Activated gamma-delta T cell treated with Interleukin-2 at 50 U/mL for 16 hours (primary cell): ENCODE data around the gene SEMA4B.

ENCODE experiments used
- DNase-seq: peaks from one replicate; pipeline ENCODE4 v3.0.0-alpha.2; 2020

SEMA4B gene

GRCh38 chr15:90207252-90207651 lies 6.1 kb downstream of the SEMA4B start:
- DNase-seq, result no peak

- DNase-seq, result no peak
These were observed 7.2 kb downstream of the SEMA4B start for GRCh38 chr15:90208356-90208755.

- DNase-seq, result no peak
These were observed 8.5 kb downstream of the SEMA4B start for GRCh38 chr15:90209591-90209990.

GRCh38 chr15:90210593-90210992 lies 9.5 kb downstream of the SEMA4B start:
- DNase-seq, result no peak

GRCh38 chr15:90211009-90211408 lies 9.9 kb downstream of the SEMA4B start:
- no peak for DNase-seq

- no peak for DNase-seq
These were observed 10.5 kb downstream of the SEMA4B start for GRCh38 chr15:90211440-90212143.

GRCh38 chr15:90212221-90213098 lies 11.3 kb downstream of the SEMA4B start:
- no peak for DNase-seq

- DNase-seq, result no peak
These were observed 12.1 kb downstream of the SEMA4B start for GRCh38 chr15:90213122-90213817.

GRCh38 chr15:90213818-90214204 lies 12.7 kb downstream of the SEMA4B start:
- no peak for DNase-seq

GRCh38 chr15:90214553-90215196 lies 13.5 kb downstream of the SEMA4B start:
- no peak for DNase-seq

- no peak for DNase-seq
These were observed 16.7 kb downstream of the SEMA4B start for GRCh38 chr15:90217671-90218394.

GRCh38 chr15:90219421-90220141 lies 18.5 kb downstream of the SEMA4B start:
- DNase-seq, result peak; percentile 51

- no peak for DNase-seq
These were observed 20.2 kb downstream of the SEMA4B start for GRCh38 chr15:90221246-90221900.

- no peak for DNase-seq
These were observed 21.4 kb downstream of the SEMA4B start for GRCh38 chr15:90222547-90222946.

- no peak for DNase-seq
These were observed 22.5 kb downstream of the SEMA4B start for GRCh38 chr15:90223441-90224165.

GRCh38 chr15:90225047-90225446 lies 23.9 kb downstream of the SEMA4B start:
- DNase-seq, result no peak

GRCh38 chr15:90225504-90226234 lies 24.5 kb downstream of the SEMA4B start:
- no peak for DNase-seq

GRCh38 chr15:90227336-90227735 lies 26.2 kb downstream of the SEMA4B start:
- no peak for DNase-seq
